Lung (tissue), 12 donors: ENCODE measurements around the gene CAPN7. TPM values are rescaled to one million over a fixed set of nuclear protein-coding genes. Genes with fewer than 3 reads are reported as not detected.

Source experiments
- ATAC-seq: fragments of 200-7000 bp; cut with Tn5 transposase; one replicate; pipeline ENCODE4 v1.9.1; 2020; ENCODE audit warnings: moderate number of reproducible peaks; ENCODE audit not compliant: insufficient read depth, low FRiP score
- DNase-seq, 3 donors: peaks; one replicate each; pipeline ENCODE4 v3.0.0-alpha.2; 2013 to 2017
- H3K27ac ChIP-seq, 2 donors: one replicate each; pipeline ENCODE4 v1.5.1; 2013; ENCODE audit warnings: mild to moderate bottlenecking in 2 of 2, moderate library complexity in 2 of 2, control low read depth in 1 of 2, inconsistent platforms in 1 of 2, low read depth in 1 of 2, low read length in 1 of 2
- H3K27me3 ChIP-seq, 3 donors: one replicate each; pipeline ENCODE4 v1.5.1; 2013; ENCODE audit warnings: low read length in 2 of 3; ENCODE audit not compliant: control insufficient read depth in 3 of 3, insufficient read depth in 3 of 3
- H3K36me3 ChIP-seq, 4 donors: one replicate each; pipeline ENCODE4 v1.5.1; 2013; ENCODE audit warnings: low read length in 4 of 4, mild to moderate bottlenecking in 1 of 4, moderate library complexity in 1 of 4; ENCODE audit not compliant: control insufficient read depth in 4 of 4, insufficient read depth in 4 of 4
- H3K4me1 ChIP-seq, 5 donors: one replicate each; pipeline ENCODE4 v1.5.1; 2013; ENCODE audit warnings: low read length in 5 of 5, mild to moderate bottlenecking in 2 of 5, moderate library complexity in 1 of 5; ENCODE audit not compliant: control insufficient read depth in 5 of 5, insufficient read depth in 5 of 5
- H3K4me3 ChIP-seq: one replicate; pipeline ENCODE4 v1.5.1; 2013; ENCODE audit warnings: mild to moderate bottlenecking, control low read depth, moderate library complexity
- H3K9ac ChIP-seq, 2 donors: one replicate each; pipeline ENCODE4 v1.5.1; 2013; ENCODE audit warnings: low read length in 2 of 2, control low read depth in 1 of 2; ENCODE audit not compliant: insufficient read depth in 1 of 2
- H3K9me3 ChIP-seq, 4 donors: one replicate each; pipeline ENCODE4 v1.5.1; 2013; ENCODE audit warnings: low read length in 3 of 4, mild to moderate bottlenecking in 1 of 4, moderate library complexity in 1 of 4; ENCODE audit not compliant: control insufficient read depth in 4 of 4, insufficient read depth in 3 of 4
- CTCF ChIP-seq: IDR thresholded peaks from 2 replicates; pipeline ENCODE4 v1.5.1; 2012; ENCODE audit warnings: mild to moderate bottlenecking; ENCODE audit errors: control extremely low read depth, extremely low read depth
- WGBS, 2 donors: extraction: QIAGEN DNeasy Blood & Tissue Kit; methylation state at CpG; one replicate each; pipeline ENCODE4 v1.1.7; 2013; 5-methylcytosine and 5-hydroxymethylcytosine counted together
- polyA plus RNA-seq, 2 donors: library from polyadenylated mRNA; stranded (reverse); fragments of 200-250 nt; gene quantifications; one replicate each; pipeline ENCODE4 v1.2.1, GENCODE V29; 2013
- total RNA-seq, 2 donors: library from RNA; depleted of rRNA in 1 of 2; stranded (reverse); fragments of >200 nt in 1 of 2; gene quantifications; one replicate each; pipeline ENCODE4 v1.2.1, GENCODE V29; 2014 to 2021
- donor health status: control.
- donor health status: control.
- donor health status: Bipolar disorder and iron deficiency.
- donor health status: healthy.
- donor health status: DM: yes; HTN: yes; CAD: no.

CAPN7 gene
- total and polyA plus RNA-seq, 4 donors: 14.4 to 97.1 (median 29.2) TPM

GRCh38 chr3:15181963-15182362 lies 24.1 kb upstream of the CAPN7 start:
- Histone ChIP-seq H3K27ac (no peak overlapping the region), H3K9me3 (no peaks in the 10 kb centered on the region), H3K4me3 (no peak overlapping the region), H3K27me3 (peaks cover 0 to 3% (median 0%) of the 10 kb centered on the region in 3 donors), H3K4me1 (peaks cover 0 to 64% (median 9%) of the 10 kb centered on the region in 5 donors), H3K9ac (no peak overlapping the region), H3K36me3 (no peaks in the 10 kb centered on the region)
- 67 to 86% methylated on average over 1 of the region's 1 CpG for WGBS, 2 donors
- DNase-seq (peak in 2 of 3 donors; percentile 54 to 66), ATAC-seq (no peak)
- TF ChIP-seq CTCF: no peak

DNA sequence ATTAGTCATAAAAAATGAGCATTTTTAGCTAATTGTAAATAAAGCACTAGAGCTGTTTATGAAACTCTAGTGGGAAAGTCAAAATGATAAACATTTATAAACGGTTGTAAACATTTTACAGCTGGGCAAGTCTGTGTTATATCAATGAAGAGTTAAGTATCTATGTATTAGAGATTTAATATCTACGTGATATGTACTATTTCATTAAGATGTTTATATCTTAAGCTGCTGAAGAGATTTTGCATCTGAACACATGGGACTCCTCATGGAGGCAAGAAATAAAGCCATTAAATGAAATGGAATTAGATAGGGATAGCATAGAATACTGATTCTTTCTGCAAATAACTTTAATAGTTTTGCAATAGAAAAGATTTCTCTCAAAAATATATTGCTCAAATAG lies 23.0 kb upstream of the CAPN7 start:
- no peak overlapping the region for H3K4me3 ChIP-seq
- no peaks in the 10 kb centered on the region for H3K9me3 ChIP-seq
- no peak for TF ChIP-seq CTCF
- no peaks in the 10 kb centered on the region for H3K36me3 ChIP-seq
- H3K27ac ChIP-seq: no peak overlapping the region
- H3K9ac ChIP-seq: no peak overlapping the region
- WGBS, 2 donors: 67 to 81% methylated on average over 2 of the region's 2 CpGs
- no peak for ATAC-seq
- H3K4me1 ChIP-seq: peaks cover 0 to 64% (median 9%) of the 10 kb centered on the region in 5 donors
- H3K27me3 ChIP-seq: peaks cover 0 to 3% (median 0%) of the 10 kb centered on the region in 3 donors
- DNase-seq: peak in 2 of 3 donors; percentile 93 to 95

- H3K27me3 ChIP-seq: no peaks in the 10 kb centered on the region
Measured at GRCh38 chr3:15185404-15185803, 20.6 kb upstream of the CAPN7 start.

More at GRCh38 chr3:15185404-15185803, 20.6 kb upstream of the CAPN7 start:
- no peak for ATAC-seq
- no peaks in the 10 kb centered on the region for H3K9me3 ChIP-seq
- 95 to 96% methylated on average over 2 of the region's 2 CpGs for WGBS, 2 donors
- no peak for TF ChIP-seq CTCF
- H3K4me3 ChIP-seq: no peak overlapping the region
- peaks cover 0 to 48% (median 0%) of the 10 kb centered on the region in 5 donors for H3K4me1 ChIP-seq
- H3K36me3 ChIP-seq: no peaks in the 10 kb centered on the region
- H3K9ac ChIP-seq: no peak overlapping the region
- H3K27ac ChIP-seq: no peak overlapping the region
- no peak for DNase-seq
